LoVo (cell line): Measurements from ENCODE around the gene FBXL19.
A peak's percentile ranks its signal among the peaks of the same experiment; 100 is the strongest.

Experiments used
- DNase-seq: peaks from one replicate; pipeline ENCODE4 v3.0.0-alpha.2; 2016; ENCODE audit warnings: low spot score

FBXL19 gene

GRCh38 chr16:30947541-30947858 lies 24.1 kb downstream of the FBXL19 start:
- no peak for DNase-seq

GRCh38 chr16:30947859-30948666 lies 24.7 kb downstream of the FBXL19 start:
- DNase-seq = no peak

GRCh38 chr16:30948667-30949649 lies 25.6 kb downstream of the FBXL19 start, which contains the start of gene ORAI3:
ORAI3 (plus strand) TSS chr16:30949068; CDS start chr16:30949290, 222 bp downstream.
- DNase-seq = peak; percentile 50

- DNase-seq = peak; percentile 79
Measured at GRCh38 chr16:30949650-30950515, 26.5 kb downstream of the FBXL19 start.

GRCh38 chr16:30950516-30951065 lies 27.2 kb downstream of the FBXL19 start:
- no peak for DNase-seq

- no peak for DNase-seq
Measured at GRCh38 chr16:30951193-30951592, 27.8 kb downstream of the FBXL19 start.

GRCh38 chr16:30951750-30952149 lies 28.4 kb downstream of the FBXL19 start:
- DNase-seq = no peak

- no peak for DNase-seq
Measured at GRCh38 chr16:30953111-30953510, 29.7 kb downstream of the FBXL19 start.

- DNase-seq = peak; percentile 23
Measured at GRCh38 chr16:30953511-30954124, 30.2 kb downstream of the FBXL19 start.

GRCh38 chr16:30954993-30955392 lies 31.6 kb downstream of the FBXL19 start:
- no peak for DNase-seq

- DNase-seq = peak; percentile 90
Measured at GRCh38 chr16:30956601-30957455, 33.5 kb downstream of the FBXL19 start.

- peak; percentile 93 for DNase-seq
Measured at GRCh38 chr16:30957456-30958174, 34.2 kb downstream of the FBXL19 start, which contains the start of gene SETD1A. SETD1A (plus strand) TSS chr16:30957754; CDS start chr16:30958732, 978 bp downstream.

- DNase-seq = peak; percentile 52
Measured at GRCh38 chr16:30958175-30959079, 35.1 kb downstream of the FBXL19 start.

GRCh38 chr16:30961384-30961783 lies 38.0 kb downstream of the FBXL19 start:
- DNase-seq = no peak

- DNase-seq = no peak
Measured at GRCh38 chr16:30963925-30964511, 40.6 kb downstream of the FBXL19 start.

- DNase-seq = no peak
Measured at GRCh38 chr16:30964574-30965226, 41.3 kb downstream of the FBXL19 start.

GRCh38 chr16:30965436-30965835 lies 42.1 kb downstream of the FBXL19 start:
- DNase-seq = no peak
